ENCODE measurements around the gene YPEL4. TPM values are rescaled to one million over a fixed set of nuclear protein-coding genes. Genes with fewer than 3 reads are reported as not detected.

YPEL4 gene
- polyA plus RNA-seq, 1 of the 3 experiments (the other 2 are of a cell fraction) = 2.3 TPM

- TF ChIP-seq RFX5 (IDR thresholded peaks at IDR 0.05; ENCODE audit: low read length) = no peak
These were observed 1.7 kb upstream of the YPEL4 start (continued) for GRCh38 chr11:57651408-57651807.

GRCh38 chr11:57650739-57651090 is 1.0 kb upstream of the YPEL4 start:
- WGBS (ENCODE audit: low lambda C conversion rate) = 92% methylated on average over 5 of the region's 5 CpGs
- H3K27me3 ChIP-seq (ENCODE audit: insufficient read depth) = no peaks in the 10 kb centered on the region
- POLR2A ChIA-PET = no interaction called here

More at GRCh38 chr11:57650739-57651090, 1.0 kb upstream of the YPEL4 start:
- Histone ChIP-seq H2AFZ (ENCODE audit: low read depth) (no peak overlapping the region), H3K36me3 (replicated peaks in 1 of 2; ENCODE audit: control insufficient read depth in 1 of 2, insufficient read depth in 2 of 2, low read length in 1 of 2) (peaks cover 0 to 4% of the 10 kb centered on the region in 2 experiments), H3K4me3 (ENCODE audit: low read depth in 2 of 2, low read length in 1 of 2) (no peak overlapping the region), H3K9me3 (no peaks in the 10 kb centered on the region), H3F3A (replicated peaks; ENCODE audit: insufficient read depth) (peaks cover 17% of the 10 kb centered on the region), H3K27ac (ENCODE audit: low read depth in 2 of 2, low read length in 1 of 2) (no peak overlapping the region), H3K4me2 (no peak overlapping the region), H3K9me2 (no peaks in the 10 kb centered on the region), H3K4me1 (ENCODE audit: control insufficient read depth in 1 of 2, insufficient read depth in 2 of 2, low read depth in 1 of 2, low read length in 1 of 2) (peaks cover 12 to 35% of the 10 kb centered on the region in 2 experiments; a peak in 3 of 4 replicates), H3K9ac (no peak overlapping the region), H3K79me2 (ENCODE audit: insufficient read depth) (no peaks in the 10 kb centered on the region), H4K20me1 (ENCODE audit: insufficient read depth) (peaks cover 15% of the 10 kb centered on the region; the same call in 1 of the 2 replicates)
- TF ChIP-seq FOXJ3 (CRISPR knock-in tag; IDR thresholded peaks at IDR 0.05) = no peak
- TF ChIP-seq JUND (IDR thresholded peaks at IDR 0.05) = no peak
- no peak for TF ChIP-seq REST (IDR thresholded peaks at IDR 0.05; ENCODE audit: low read depth, low read length)
- no peak for TF ChIP-seq RAD21 (IDR thresholded peaks at IDR 0.05; ENCODE audit: low read length)
- TF ChIP-seq NRF1 (IDR thresholded peaks at IDR 0.05; ENCODE audit: low read depth, low read length) = no peak
- TF ChIP-seq MAX (IDR thresholded peaks at IDR 0.05; ENCODE audit: low read depth) = no peak
- TF ChIP-seq USF2 (IDR thresholded peaks at IDR 0.05; ENCODE audit: borderline replicate concordance, low read depth, low read length) = no peak
- no peak for TF ChIP-seq SMC3 (IDR thresholded peaks at IDR 0.05; ENCODE audit: low read depth, low read length)
- no peak for TF ChIP-seq IRF3 (IDR thresholded peaks at IDR 0.05; ENCODE audit: low read depth, low read length)
- no peak for TF ChIP-seq MXI1 (IDR thresholded peaks at IDR 0.05; ENCODE audit: low read depth, low read length)
- TF ChIP-seq RCOR1 (IDR thresholded peaks at IDR 0.05; ENCODE audit: low read length) = no peak
- TF ChIP-seq RXRA (IDR thresholded peaks at IDR 0.05; ENCODE audit: borderline replicate concordance, low read depth) = no peak
- no peak for TF ChIP-seq TCF12 (IDR thresholded peaks at IDR 0.05)
- no peak; the same call in 1 of the 2 replicates for TF ChIP-seq POLR2AphosphoS5 (IDR thresholded peaks at IDR 0.05; ENCODE audit: low read depth, low read length)
- TF ChIP-seq FOSL2 (IDR thresholded peaks at IDR 0.05; ENCODE audit: borderline replicate concordance, low read depth) = no peak
- no peak for TF ChIP-seq TEAD4 (IDR thresholded peaks at IDR 0.05; ENCODE audit: borderline replicate concordance, insufficient read depth)
- no peak for TF ChIP-seq GABPA (IDR thresholded peaks at IDR 0.05; ENCODE audit: low read depth)
- TF ChIP-seq YY1 (IDR thresholded peaks at IDR 0.05; ENCODE audit: low read depth) = no peak
- TF ChIP-seq FOXM1 (IDR thresholded peaks at IDR 0.05; ENCODE audit: low read depth) = no peak
- TF ChIP-seq PBX3 (IDR thresholded peaks at IDR 0.05) = no peak
- CTCF ChIA-PET = interaction anchor here (2.9 kb wide), 1 partner anchor 11 kb away, joined by 15 read pairs; no protein-coding TSS in a partner anchor
- DNase-seq = no peak
